ENCODE data around the gene DYDC1.

DNA sequence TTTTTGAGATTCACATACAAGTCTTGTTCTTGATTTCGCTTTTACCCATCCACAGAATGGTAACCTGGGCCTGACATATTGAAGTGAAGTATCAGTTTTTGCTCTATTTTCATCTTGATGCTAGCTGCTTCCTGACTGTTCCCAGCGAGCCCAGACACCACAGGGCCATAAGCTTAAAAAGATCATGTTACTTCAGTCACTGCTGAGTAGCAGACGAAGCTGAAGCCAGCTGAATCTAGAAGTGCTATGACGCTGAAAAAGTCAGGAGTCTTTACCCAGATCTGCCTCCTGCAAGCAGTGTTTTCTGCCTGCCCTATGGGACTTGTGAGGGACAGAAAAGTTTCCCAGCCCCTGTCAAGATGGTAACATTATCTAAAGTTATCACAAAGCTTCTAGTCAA is 49.1 kb upstream of the DYDC1 start:
- no peak for TF ChIP-seq GATA2 (IDR thresholded peaks at IDR 0.05; ENCODE audit: low read depth, low read length)
- no peak for TF ChIP-seq GATA3 (IDR thresholded peaks at IDR 0.05; ENCODE audit: low read depth, low read length)
